ENCODE measurements around the gene SPIRE1.

The SPIRE1 gene

DNA sequence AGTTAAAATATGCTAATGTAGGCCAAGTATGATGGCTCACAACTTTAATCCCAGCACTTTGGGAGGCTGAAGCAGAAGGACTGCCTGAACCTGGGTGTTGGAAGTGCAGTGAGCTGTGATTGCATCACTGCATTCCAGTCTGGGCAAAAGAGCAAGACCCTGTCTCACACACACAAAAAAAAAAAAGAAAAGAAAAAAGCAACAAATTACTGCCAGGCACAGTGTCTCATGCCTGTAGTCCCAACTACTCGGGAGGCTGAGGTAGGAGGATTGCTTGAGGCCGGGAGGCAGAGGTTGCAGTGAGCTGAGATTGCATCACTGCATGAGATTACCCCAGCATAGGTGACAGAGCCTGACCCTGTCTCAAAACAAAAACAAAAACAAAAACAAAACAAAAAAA lies 139.6 kb downstream of the SPIRE1 start:
- Histone ChIP-seq H3K4me1 (ENCODE audit: control insufficient read depth, insufficient read depth, low read length) (no peaks in the 10 kb centered on the region; the same call in 1 of the 2 replicates), H3K36me3 (ENCODE audit: control insufficient read depth, insufficient read depth, low read length) (no peaks in the 10 kb centered on the region), H3K4me3 (ENCODE audit: low read depth, low read length) (no peak overlapping the region), H3K27me3 (ENCODE audit: control insufficient read depth, insufficient read depth, low read length) (no peaks in the 10 kb centered on the region), H3K9ac (ENCODE audit: low read length) (no peak overlapping the region), H3K27ac (ENCODE audit: low read depth, low read length) (no peak overlapping the region), H3K9me3 (ENCODE audit: control insufficient read depth, insufficient read depth, low read depth, low read length) (no peaks in the 10 kb centered on the region)

- no peaks in the 10 kb centered on the region for H3K9me3 ChIP-seq (ENCODE audit: control insufficient read depth, insufficient read depth, low read depth, low read length)
Measured at GRCh38 chr18:12517142-12517825, 140.6 kb downstream of the SPIRE1 start.

DNA sequence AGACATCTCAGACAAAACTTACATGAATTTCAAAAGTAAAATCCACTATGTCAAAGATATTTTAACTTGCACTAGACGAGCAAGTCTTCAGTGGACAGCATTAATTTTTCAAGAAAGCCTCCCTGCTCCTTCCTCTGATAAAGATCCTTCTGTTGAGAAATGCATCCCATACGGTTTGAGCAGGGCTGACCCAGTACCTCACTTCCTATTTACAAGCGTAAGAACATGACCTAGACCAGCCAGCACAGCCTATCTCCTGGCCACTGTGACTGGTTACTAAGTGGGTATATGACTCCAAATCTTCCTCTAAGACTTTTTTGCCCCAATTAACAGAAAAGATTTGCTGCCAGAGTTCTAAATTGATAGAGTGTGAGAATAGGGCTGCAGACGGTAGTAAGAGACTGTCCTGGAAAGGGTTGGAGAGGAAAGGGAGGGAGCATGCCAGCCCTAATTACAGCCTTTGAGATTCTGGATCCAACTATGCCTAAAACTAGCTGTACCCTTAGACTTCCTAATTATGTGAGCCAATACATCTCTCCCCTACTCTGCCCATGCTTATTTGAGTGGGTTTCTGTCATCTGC lies 141.8 kb downstream of the SPIRE1 start:
- H3K4me3 ChIP-seq (ENCODE audit: low read depth, low read length), result no peak overlapping the region
- H3K27ac ChIP-seq (ENCODE audit: low read depth, low read length), result no peak overlapping the region
- H3K27me3 ChIP-seq (ENCODE audit: control insufficient read depth, insufficient read depth, low read length), result no peaks in the 10 kb centered on the region
- H3K36me3 ChIP-seq (ENCODE audit: control insufficient read depth, insufficient read depth, low read length), result peaks cover under 1% of the 10 kb centered on the region; the same call in 1 of the 2 replicates
- peaks cover 3% of the 10 kb centered on the region for H3K9me3 ChIP-seq (ENCODE audit: control insufficient read depth, insufficient read depth, low read depth, low read length)
- no peak overlapping the region for H3K9ac ChIP-seq (ENCODE audit: low read length)
- H3K4me1 ChIP-seq (ENCODE audit: control insufficient read depth, insufficient read depth, low read length), result no peaks in the 10 kb centered on the region; the same call in 1 of the 2 replicates

More at GRCh38 chr18:12517142-12517825, 140.6 kb downstream of the SPIRE1 start:
- Histone ChIP-seq H3K27me3 (ENCODE audit: control insufficient read depth, insufficient read depth, low read length) (no peaks in the 10 kb centered on the region), H3K4me1 (ENCODE audit: control insufficient read depth, insufficient read depth, low read length) (no peaks in the 10 kb centered on the region; the same call in 1 of the 2 replicates), H3K27ac (ENCODE audit: low read depth, low read length) (no peak overlapping the region), H3K4me3 (ENCODE audit: low read depth, low read length) (no peak overlapping the region), H3K36me3 (ENCODE audit: control insufficient read depth, insufficient read depth, low read length) (no peaks in the 10 kb centered on the region), H3K9ac (ENCODE audit: low read length) (no peak overlapping the region)

DNA sequence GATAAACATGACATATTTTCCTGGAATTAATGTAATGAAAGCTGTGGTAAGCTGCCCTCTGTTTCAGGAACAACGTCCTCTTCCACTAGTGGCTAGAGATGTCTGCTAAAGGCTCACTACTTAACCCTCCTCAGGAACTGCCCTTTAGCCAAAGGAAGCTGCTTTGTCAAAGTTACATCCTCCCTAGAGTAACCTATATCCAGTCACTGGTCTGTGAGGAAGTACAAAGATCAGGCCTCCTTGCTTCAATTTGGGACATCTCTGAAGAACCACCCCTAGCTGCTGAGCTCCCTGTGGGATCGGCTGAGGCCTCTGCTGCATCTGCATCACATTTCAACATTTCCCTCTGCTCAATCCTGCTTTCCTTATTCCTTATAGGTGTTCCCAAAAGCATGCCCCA lies 142.4 kb downstream of the SPIRE1 start:
- Histone ChIP-seq H3K36me3 (ENCODE audit: control insufficient read depth, insufficient read depth, low read length) (peaks cover 4% of the 10 kb centered on the region; the same call in 1 of the 2 replicates), H3K9me3 (ENCODE audit: control insufficient read depth, insufficient read depth, low read depth, low read length) (peaks cover 9% of the 10 kb centered on the region), H3K4me3 (ENCODE audit: low read depth, low read length) (no peak overlapping the region), H3K4me1 (ENCODE audit: control insufficient read depth, insufficient read depth, low read length) (no peaks in the 10 kb centered on the region; the same call in 1 of the 2 replicates), H3K9ac (ENCODE audit: low read length) (no peak overlapping the region), H3K27ac (ENCODE audit: low read depth, low read length) (no peak overlapping the region), H3K27me3 (ENCODE audit: control insufficient read depth, insufficient read depth, low read length) (no peaks in the 10 kb centered on the region)

GRCh38 chr18:12507007-12507406 lies 150.9 kb downstream of the SPIRE1 start:
- Histone ChIP-seq H3K27me3 (ENCODE audit: control insufficient read depth, insufficient read depth, low read length) (no peaks in the 10 kb centered on the region), H3K27ac (ENCODE audit: low read depth, low read length) (no peak overlapping the region), H3K9me3 (ENCODE audit: control insufficient read depth, insufficient read depth, low read depth, low read length) (peaks cover 9% of the 10 kb centered on the region), H3K36me3 (ENCODE audit: control insufficient read depth, insufficient read depth, low read length) (peaks cover 7% of the 10 kb centered on the region; the same call in 1 of the 2 replicates), H3K4me1 (ENCODE audit: control insufficient read depth, insufficient read depth, low read length) (no peaks in the 10 kb centered on the region), H3K4me3 (ENCODE audit: low read depth, low read length) (no peak overlapping the region), H3K9ac (ENCODE audit: low read length) (no peak overlapping the region)

- Histone ChIP-seq H3K9ac (ENCODE audit: low read length) (no peak overlapping the region), H3K27me3 (ENCODE audit: control insufficient read depth, insufficient read depth, low read length) (no peaks in the 10 kb centered on the region), H3K9me3 (ENCODE audit: control insufficient read depth, insufficient read depth, low read depth, low read length) (no peaks in the 10 kb centered on the region), H3K27ac (ENCODE audit: low read depth, low read length) (no peak overlapping the region), H3K4me3 (ENCODE audit: low read depth, low read length) (no peak overlapping the region), H3K4me1 (ENCODE audit: control insufficient read depth, insufficient read depth, low read length) (no peaks in the 10 kb centered on the region), H3K36me3 (ENCODE audit: control insufficient read depth, insufficient read depth, low read length) (no peaks in the 10 kb centered on the region)
Measured at GRCh38 chr18:12500986-12501385, 156.9 kb downstream of the SPIRE1 start.

DNA sequence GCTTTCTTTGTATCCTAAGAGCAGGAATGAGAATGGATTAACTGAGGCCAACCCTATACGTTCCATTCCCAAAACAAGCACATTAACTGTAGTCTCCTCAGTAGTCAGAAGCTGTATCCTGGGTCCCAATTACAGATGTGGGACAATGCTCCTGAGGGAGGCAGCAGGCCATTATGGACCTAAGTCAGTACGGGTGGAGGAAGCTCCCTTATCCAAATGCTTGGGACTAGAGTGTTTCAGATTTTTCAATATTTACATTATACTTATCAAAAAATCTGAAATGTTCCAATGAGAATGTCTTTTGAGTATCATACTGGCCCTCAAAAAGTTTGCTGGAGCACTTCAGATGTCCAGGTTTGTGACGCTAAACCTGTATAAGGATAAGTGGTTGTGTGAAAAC lies 160.1 kb downstream of the SPIRE1 start:
- Histone ChIP-seq H3K27ac (ENCODE audit: low read depth, low read length) (no peak overlapping the region), H3K27me3 (ENCODE audit: control insufficient read depth, insufficient read depth, low read length) (no peaks in the 10 kb centered on the region), H3K36me3 (ENCODE audit: control insufficient read depth, insufficient read depth, low read length) (peaks cover 2% of the 10 kb centered on the region; the same call in 1 of the 2 replicates), H3K4me1 (ENCODE audit: control insufficient read depth, insufficient read depth, low read length) (no peaks in the 10 kb centered on the region), H3K9me3 (ENCODE audit: control insufficient read depth, insufficient read depth, low read depth, low read length) (no peaks in the 10 kb centered on the region), H3K9ac (ENCODE audit: low read length) (no peak overlapping the region), H3K4me3 (ENCODE audit: low read depth, low read length) (no peak overlapping the region)

- H3K4me1 ChIP-seq (ENCODE audit: control insufficient read depth, insufficient read depth, low read length), result no peaks in the 10 kb centered on the region
- H3K4me3 ChIP-seq (ENCODE audit: low read depth, low read length), result no peak overlapping the region
- H3K9ac ChIP-seq (ENCODE audit: low read length), result no peak overlapping the region
- H3K27ac ChIP-seq (ENCODE audit: low read depth, low read length), result no peak overlapping the region
- no peaks in the 10 kb centered on the region for H3K9me3 ChIP-seq (ENCODE audit: control insufficient read depth, insufficient read depth, low read depth, low read length)
- no peaks in the 10 kb centered on the region for H3K27me3 ChIP-seq (ENCODE audit: control insufficient read depth, insufficient read depth, low read length)
- H3K36me3 ChIP-seq (ENCODE audit: control insufficient read depth, insufficient read depth, low read length), result peaks cover 5% of the 10 kb centered on the region; the same call in 1 of the 2 replicates
Measured at GRCh38 chr18:12497296-12497695, 160.6 kb downstream of the SPIRE1 start.

GRCh38 chr18:12492907-12493306 lies 165.0 kb downstream of the SPIRE1 start:
- H3K36me3 ChIP-seq (ENCODE audit: control insufficient read depth, insufficient read depth, low read length), result peaks cover 8% of the 10 kb centered on the region; the same call in 1 of the 2 replicates
- H3K27ac ChIP-seq (ENCODE audit: low read depth, low read length), result no peak overlapping the region
- H3K9ac ChIP-seq (ENCODE audit: low read length), result no peak overlapping the region
- no peaks in the 10 kb centered on the region for H3K27me3 ChIP-seq (ENCODE audit: control insufficient read depth, insufficient read depth, low read length)
- H3K4me1 ChIP-seq (ENCODE audit: control insufficient read depth, insufficient read depth, low read length), result no peaks in the 10 kb centered on the region
- H3K4me3 ChIP-seq (ENCODE audit: low read depth, low read length), result no peak overlapping the region
- no peaks in the 10 kb centered on the region for H3K9me3 ChIP-seq (ENCODE audit: control insufficient read depth, insufficient read depth, low read depth, low read length)

DNA sequence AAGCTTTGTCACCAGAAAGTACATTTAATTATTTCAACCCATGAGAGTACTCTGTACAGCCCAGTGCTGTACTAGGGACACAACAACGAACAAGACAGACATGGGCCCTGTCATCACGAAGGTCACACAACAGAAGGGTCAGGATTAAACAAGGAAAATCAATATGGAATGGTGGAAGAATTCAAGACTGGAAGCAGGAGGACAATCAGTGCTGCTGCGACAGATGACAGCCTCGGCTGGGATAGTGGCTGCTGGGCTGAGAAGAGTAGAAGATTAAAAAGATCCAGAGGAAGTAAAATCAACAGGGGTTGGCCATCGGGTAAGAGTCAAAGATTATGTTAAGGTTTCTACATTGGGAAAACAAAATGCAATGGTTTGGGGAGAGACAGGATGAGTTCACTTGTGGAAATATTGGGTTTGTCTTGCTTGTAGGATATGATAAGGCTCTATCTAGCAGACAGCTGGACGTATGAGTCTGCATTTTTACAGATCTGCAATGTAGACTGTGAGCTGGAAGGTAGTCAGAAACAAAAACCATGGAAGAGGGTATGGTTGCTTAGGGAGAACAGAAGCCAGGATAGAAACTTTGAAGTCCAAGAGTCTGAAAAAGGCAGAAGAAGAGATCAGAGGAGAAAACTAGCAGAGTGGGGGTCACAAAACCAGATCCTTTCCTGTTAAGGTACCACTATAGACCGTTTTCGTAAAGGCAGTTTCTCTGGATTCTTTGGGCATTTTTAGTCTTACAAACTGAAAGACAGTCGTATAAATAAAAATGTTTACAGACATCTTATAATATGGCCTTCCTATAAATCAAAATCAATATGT lies 166.1 kb downstream of the SPIRE1 start:
- H3K27ac ChIP-seq (ENCODE audit: low read depth, low read length), result no peak overlapping the region
- no peaks in the 10 kb centered on the region for H3K9me3 ChIP-seq (ENCODE audit: control insufficient read depth, insufficient read depth, low read depth, low read length)
- H3K36me3 ChIP-seq (ENCODE audit: control insufficient read depth, insufficient read depth, low read length), result peaks cover 8% of the 10 kb centered on the region; the same call in 1 of the 2 replicates
- no peak overlapping the region for H3K9ac ChIP-seq (ENCODE audit: low read length)
- no peak overlapping the region for H3K4me3 ChIP-seq (ENCODE audit: low read depth, low read length)
- no peaks in the 10 kb centered on the region for H3K27me3 ChIP-seq (ENCODE audit: control insufficient read depth, insufficient read depth, low read length)
- no peaks in the 10 kb centered on the region for H3K4me1 ChIP-seq (ENCODE audit: control insufficient read depth, insufficient read depth, low read length)

Data from HUES6 (cell line).